NCI-H774 (cell line): ENCODE data around the gene ZNF423.

ENCODE experiments used
- DNase-seq: peaks from one replicate; lab custom pipeline; 2025; lab: John Stamatoyannopoulos, UW

The ZNF423 gene

GRCh38 chr16:49622421-49623402 lies 233.2 kb downstream of the ZNF423 start:
- DNase-seq, result no peak

GRCh38 chr16:49622084-49622390 lies 233.9 kb downstream of the ZNF423 start:
- DNase-seq, result no peak

- DNase-seq, result no peak
Measured at GRCh38 chr16:49621241-49622083, 234.4 kb downstream of the ZNF423 start.

- DNase-seq, result no peak
Measured at GRCh38 chr16:49620869-49621240, 235.1 kb downstream of the ZNF423 start.

- DNase-seq, result no peak
Measured at GRCh38 chr16:49620158-49620868, 235.6 kb downstream of the ZNF423 start.

- no peak for DNase-seq
Measured at GRCh38 chr16:49619811-49620157, 236.1 kb downstream of the ZNF423 start.

GRCh38 chr16:49618955-49619354 lies 237.0 kb downstream of the ZNF423 start:
- DNase-seq, result no peak

- DNase-seq, result no peak
Measured at GRCh38 chr16:49617710-49618330, 238.1 kb downstream of the ZNF423 start.

GRCh38 chr16:49617016-49617629 lies 238.8 kb downstream of the ZNF423 start:
- no peak for DNase-seq

- no peak for DNase-seq
Measured at GRCh38 chr16:49615576-49615975, 240.3 kb downstream of the ZNF423 start.

- DNase-seq, result no peak
Measured at GRCh38 chr16:49610983-49611382, 244.9 kb downstream of the ZNF423 start.

- DNase-seq, result no peak
Measured at GRCh38 chr16:49608779-49609178, 247.1 kb downstream of the ZNF423 start.

- DNase-seq, result no peak
Measured at GRCh38 chr16:49608098-49608497, 247.8 kb downstream of the ZNF423 start.

GRCh38 chr16:49605536-49606254 lies 250.2 kb downstream of the ZNF423 start:
- DNase-seq, result no peak

- no peak for DNase-seq
Measured at GRCh38 chr16:49604602-49605001, 251.3 kb downstream of the ZNF423 start.

- DNase-seq, result no peak
Measured at GRCh38 chr16:49603956-49604355, 252.0 kb downstream of the ZNF423 start.

GRCh38 chr16:49602976-49603310 lies 253.0 kb downstream of the ZNF423 start:
- DNase-seq, result no peak

GRCh38 chr16:49602201-49602975 lies 253.5 kb downstream of the ZNF423 start:
- DNase-seq, result no peak

GRCh38 chr16:49601576-49601975 lies 254.3 kb downstream of the ZNF423 start:
- no peak for DNase-seq

- no peak for DNase-seq
Measured at GRCh38 chr16:49600976-49601375, 254.9 kb downstream of the ZNF423 start.
